Activated CD4-positive, alpha-beta T cell treated with anti-CD3 and anti-CD28 coated beads, Interleukin-2, Interleukin-6, amounts not matched to agents 100 ng/mL and 50 ng/mL, durations not matched to agents 16 hours and 8 hours (primary cell): Measurements from ENCODE around the gene P2RX7.
"Not testable (repeated sequence)": the region's sequence is repeated elsewhere in the genome, so short reads cannot be mapped to it uniquely, and the experiment has no call there.

Experiments
- DNase-seq: peaks from one replicate; pipeline ENCODE4 v3.0.0-alpha.2; 2020

The P2RX7 gene

GRCh38 chr12:121212875-121213274 is 80.2 kb downstream of the P2RX7 start:
- DNase-seq, result no peak

DNA sequence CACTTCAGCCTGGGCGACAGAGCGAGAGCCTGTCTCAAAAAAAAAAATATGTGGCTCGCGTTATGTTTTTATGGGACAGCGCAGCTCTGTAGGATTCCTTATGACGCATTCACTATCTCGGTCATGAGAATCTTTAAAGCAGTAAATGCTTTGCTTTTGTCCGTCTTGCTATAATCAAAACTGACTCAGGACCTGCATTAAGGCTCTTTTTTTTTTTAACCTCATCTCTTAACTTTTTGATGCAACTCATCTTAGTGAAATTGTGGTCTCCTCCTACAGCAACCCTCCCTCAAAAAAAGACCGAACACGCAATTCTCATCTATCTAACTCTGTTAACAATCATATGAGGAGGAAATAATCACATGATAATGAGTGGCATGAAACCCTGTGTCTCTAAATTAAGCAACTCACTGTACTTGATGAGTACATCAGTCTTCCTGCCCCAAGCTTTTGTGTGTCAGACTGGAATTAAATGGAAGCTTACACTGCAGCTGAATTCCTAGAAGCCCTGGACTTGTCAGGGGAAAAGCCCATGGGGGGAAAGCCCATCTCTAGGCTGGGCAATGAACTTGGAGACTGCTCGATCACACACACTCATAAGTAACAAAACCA is 81.6 kb downstream of the P2RX7 start:
- DNase-seq, result peak; percentile 81

- DNase-seq, result peak; percentile 52
Observed at GRCh38 chr12:121214855-121215745, 82.4 kb downstream of the P2RX7 start.

- DNase-seq, result no peak
Observed at GRCh38 chr12:121216102-121216501, 83.4 kb downstream of the P2RX7 start.

DNA sequence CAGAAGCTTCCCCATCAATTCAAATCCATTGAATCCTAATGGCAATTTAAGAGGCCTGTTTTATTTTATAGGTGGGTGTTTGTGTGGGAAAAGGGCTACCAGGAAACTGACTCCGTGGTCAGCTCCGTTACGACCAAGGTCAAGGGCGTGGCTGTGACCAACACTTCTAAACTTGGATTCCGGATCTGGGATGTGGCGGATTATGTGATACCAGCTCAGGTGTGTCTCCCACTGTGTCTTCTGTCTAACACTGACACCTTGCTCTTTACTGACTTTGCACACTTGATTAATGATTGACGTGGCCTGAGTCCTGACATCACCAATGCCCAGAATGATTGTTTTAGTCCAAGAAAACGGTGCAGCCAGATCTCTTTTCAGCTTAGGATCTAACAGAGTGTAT is 84.4 kb downstream of the P2RX7 start:
- no peak for DNase-seq

GRCh38 chr12:121217761-121218160 is 85.1 kb downstream of the P2RX7 start:
- DNase-seq, result no peak

- DNase-seq, result no peak
Observed at GRCh38 chr12:121218588-121219352, 86.1 kb downstream of the P2RX7 start.

DNA sequence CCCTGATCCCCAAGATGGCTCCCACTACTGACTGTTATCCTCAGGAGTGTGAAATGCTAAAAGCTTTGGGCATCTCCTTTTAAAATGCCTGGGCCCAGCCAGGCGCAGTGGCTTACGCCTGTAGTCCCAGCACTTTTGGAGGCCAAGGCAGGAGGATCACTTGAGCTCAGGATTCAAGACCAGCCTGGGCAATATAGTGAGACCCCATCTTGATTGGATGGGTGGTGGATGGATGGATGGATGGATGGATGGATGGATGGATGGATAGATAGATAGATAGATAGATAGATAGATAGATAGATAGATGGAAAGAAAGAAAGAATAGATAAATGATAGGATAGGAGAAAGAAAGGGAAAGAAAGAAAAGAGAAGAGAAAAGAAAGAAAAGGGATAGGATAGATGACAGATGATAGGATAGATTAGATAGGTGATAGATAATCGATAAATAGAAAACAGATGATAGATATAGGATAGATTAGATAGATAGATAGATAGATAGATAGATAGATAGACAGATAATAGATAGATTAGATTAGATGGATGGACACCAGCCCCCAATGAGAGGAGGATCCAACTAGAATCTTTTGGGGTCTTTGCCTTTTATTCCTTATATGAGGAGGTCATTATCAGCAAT is 86.8 kb downstream of the P2RX7 start:
- DNase-seq, result no peak

DNA sequence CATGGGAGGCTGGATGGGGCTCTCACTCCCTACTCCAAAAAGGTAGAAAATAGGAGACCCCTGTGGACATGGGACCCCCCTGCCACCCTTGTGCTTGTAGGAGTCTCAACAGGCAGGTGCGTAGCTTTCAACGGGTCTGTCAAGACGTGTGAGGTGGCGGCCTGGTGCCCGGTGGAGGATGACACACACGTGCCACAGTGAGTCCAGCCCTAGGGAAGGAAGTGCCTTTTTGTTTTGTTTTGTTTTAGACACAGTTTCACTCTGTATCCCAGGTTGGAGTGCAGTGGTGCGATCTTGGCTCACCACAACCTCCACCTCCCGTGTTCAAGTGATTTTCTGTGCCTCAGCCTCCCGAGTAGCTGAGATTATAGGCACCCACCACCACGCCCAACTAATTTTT is 90.2 kb downstream of the P2RX7 start:
- peak; percentile 13 for DNase-seq

GRCh38 chr12:121223292-121224285 is 90.9 kb downstream of the P2RX7 start:
- peak; percentile 58 for DNase-seq

DNA sequence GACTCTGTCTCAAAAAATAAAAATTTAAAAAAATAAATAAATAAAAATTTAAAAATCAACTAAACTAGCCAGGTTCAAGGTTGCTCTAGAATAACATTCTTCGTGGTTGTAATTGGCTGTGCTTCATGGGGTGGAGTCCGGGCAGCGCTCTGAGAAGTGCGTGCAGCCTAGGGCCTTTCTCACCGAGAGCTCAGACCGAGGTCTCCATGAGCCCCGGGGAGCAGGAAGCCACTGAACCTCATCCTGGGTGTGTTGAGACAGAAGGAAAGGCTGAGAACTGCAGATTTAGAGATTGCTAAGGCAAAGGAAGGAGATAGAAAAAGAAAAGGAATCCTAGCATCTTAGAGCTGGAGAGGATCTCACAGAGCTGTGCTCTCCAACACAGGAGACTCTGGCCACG is 91.9 kb downstream of the P2RX7 start:
- peak; percentile 77 for DNase-seq

DNA sequence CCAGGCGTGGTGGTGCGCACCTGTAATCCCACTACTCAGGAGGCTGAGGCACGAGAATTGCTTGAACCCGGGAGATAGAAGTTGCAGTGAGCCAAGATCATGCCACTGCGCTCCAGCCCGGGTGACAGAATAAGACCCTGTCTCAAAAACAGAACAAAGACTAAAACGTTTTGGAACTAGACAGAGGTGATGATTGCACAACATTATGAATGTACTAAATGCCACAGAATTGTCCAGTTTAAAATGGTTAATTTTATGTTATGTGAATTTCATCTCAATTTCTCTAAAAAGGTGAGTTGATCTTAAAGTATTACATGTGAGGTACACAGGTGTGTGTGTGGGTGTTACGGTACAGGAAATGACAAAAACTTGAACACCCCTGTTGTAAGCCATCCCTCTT is 93.7 kb downstream of the P2RX7 start:
- DNase-seq, result no peak

DNA sequence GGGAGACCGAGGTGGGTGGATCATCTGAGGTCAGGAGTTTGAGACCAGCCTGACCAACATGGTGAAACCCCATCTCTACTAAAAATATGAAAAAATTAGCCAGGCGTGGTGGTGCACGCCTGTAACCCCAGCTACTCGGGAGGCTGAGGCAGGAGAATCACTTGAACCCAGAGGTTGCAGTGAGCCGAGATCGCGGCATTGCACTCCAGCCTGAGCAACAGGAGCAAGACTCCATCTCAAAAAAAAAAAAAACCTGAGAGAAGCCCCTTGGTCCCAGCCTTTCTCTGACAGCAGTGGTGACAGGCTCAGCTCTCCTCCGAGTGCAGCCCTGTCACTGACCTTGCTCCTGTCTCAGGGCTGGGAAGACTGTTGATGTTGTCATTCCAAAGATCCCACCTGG is 94.2 kb downstream of the P2RX7 start:
- DNase-seq, result not testable (repeated sequence)

GRCh38 chr12:121227294-121227693 is 94.6 kb downstream of the P2RX7 start:
- DNase-seq, result no peak

DNA sequence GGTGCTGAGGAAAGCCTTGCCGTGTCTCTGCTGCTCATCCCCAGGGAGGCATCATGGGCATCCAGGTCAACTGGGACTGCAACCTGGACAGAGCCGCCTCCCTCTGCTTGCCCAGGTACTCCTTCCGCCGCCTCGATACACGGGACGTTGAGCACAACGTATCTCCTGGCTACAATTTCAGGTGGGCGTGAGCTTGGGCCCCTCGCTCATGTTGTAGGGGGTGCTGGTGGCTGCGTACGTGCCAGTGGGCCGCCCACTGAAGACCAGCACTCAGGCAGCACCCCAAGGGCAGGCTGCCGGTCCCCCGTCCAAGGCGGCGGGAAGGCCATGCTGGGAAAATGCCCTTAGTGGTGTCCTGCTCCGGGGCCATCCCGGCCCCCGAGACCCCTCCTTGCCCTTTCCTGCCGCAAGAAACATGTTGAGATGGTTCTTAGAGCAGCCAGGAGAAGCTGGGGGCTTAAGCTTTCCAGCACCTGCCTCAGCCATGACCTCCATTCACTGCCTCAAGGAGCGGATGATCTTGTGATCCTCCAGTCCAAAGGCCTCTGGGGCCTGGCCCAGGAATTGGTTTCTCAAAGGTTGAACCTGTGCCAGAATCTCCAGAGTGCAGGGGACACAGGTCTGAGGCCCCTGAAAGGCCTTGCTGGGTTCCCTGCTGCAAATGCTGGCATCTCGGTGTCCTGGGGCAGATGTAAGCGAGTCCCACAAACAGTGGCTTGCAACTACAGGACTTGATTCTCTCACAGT is 96.4 kb downstream of the P2RX7 start:
- no peak for DNase-seq

- peak; percentile 68 for DNase-seq
Observed at GRCh38 chr12:121229826-121230537, 97.3 kb downstream of the P2RX7 start.

GRCh38 chr12:121230538-121230907 is 97.8 kb downstream of the P2RX7 start:
- no peak for DNase-seq

DNA sequence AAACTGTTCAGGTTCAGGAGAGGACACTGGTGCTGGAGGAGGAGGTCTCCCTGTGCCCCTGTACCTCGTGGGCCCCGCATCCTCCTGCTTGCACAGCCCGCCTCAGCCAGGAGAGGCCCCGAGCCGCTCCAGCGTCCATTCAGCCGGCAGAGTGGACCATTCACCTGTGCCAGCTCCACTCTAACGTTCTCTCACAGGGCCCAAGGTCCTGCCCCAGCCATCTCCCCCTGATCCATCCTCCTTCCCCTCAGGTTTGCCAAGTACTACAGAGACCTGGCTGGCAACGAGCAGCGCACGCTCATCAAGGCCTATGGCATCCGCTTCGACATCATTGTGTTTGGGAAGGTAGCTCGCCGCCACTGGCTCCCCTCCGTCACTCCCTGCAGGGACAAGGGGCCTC is 99.5 kb downstream of the P2RX7 start:
- no peak for DNase-seq

- no peak for DNase-seq
Observed at GRCh38 chr12:121232977-121233627, 100.4 kb downstream of the P2RX7 start.

DNA sequence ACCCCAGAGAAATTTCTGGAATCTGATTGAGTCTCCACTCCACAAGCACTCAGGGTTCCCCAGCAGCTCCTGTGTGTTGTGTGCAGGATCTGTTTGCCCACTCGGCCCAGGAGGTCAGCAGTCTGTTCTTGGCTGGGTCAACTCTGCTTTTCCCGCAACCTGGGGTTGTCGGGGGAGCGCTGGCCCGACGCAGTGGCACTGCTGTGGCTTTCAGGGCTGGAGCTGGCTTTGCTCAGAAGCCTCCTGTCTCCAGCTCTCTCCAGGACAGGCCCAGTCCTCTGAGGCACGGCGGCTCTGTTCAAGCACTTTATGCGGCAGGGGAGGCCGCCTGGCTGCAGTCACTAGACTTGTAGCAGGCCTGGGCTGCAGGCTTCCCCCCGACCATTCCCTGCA is 100.9 kb downstream of the P2RX7 start:
- no peak for DNase-seq
